Muscle of arm (tissue), 14 donors: Measurements from ENCODE around the gene OR10A7. TPM values are rescaled to one million over a fixed set of nuclear protein-coding genes. Genes with fewer than 3 reads are reported as not detected.
"Not testable (repeated sequence)": the region's sequence is repeated elsewhere in the genome, so short reads cannot be mapped to it uniquely, and the experiment has no call there.

Source experiments
- DNase-seq: peaks from one replicate; pipeline ENCODE4 v3.0.0-alpha.2; 2013
- long read RNA-seq, 11 donors: transcript quantifications; one replicate each; lab custom pipeline, GENCODE V29; 2026
- polyA plus RNA-seq, 12 donors: library from polyadenylated mRNA; unstranded; fragments of 120-200 nt; gene quantifications; one replicate each; pipeline ENCODE4 v1.2.1, GENCODE V29; 2013; ENCODE audit not compliant: insufficient read length in 12 of 12

The OR10A7 gene, protein sequence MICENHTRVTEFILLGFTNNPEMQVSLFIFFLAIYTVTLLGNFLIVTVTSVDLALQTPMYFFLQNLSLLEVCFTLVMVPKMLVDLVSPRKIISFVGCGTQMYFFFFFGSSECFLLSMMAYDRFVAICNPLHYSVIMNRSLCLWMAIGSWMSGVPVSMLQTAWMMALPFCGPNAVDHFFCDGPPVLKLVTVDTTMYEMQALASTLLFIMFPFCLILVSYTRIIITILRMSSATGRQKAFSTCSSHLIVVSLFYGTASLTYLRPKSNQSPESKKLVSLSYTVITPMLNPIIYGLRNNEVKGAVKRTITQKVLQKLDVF
- not detected for polyA plus RNA-seq
- long read RNA-seq, donor 1 = 0 reads
- long read RNA-seq, donor 2 = 0 reads
- long read RNA-seq, donor 3 = 0 reads
- long read RNA-seq, donor 4 = 0 reads
- long read RNA-seq, donor 5 = 0 reads
- long read RNA-seq, donor 6 = 0 reads
- long read RNA-seq, donor 7 = 0 reads
- long read RNA-seq, donor 8 = 0 reads
- long read RNA-seq, donor 9 = 0 reads
- long read RNA-seq, donor 10 = 0 reads
- long read RNA-seq, donor 11 = 0 reads

DNA sequence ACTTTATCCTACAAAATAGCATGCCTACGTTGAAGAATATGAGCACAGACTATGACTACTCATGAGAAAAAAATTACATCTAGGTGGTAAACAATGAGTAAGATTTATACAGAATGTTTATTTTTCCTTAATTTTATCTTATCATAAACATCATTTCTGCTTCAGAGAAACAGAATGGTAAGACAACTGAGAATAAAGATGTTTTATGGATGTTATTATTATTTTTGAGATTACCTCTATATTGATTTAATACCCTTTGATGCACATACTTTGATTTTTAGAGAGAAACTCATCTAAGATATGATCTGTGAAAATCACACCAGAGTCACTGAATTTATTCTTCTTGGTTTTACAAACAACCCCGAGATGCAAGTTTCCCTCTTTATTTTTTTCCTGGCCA lies at the start of gene OR10A7:
Gene OR10A7, plus strand, starts transcription at position 301 of the 400 bp plus-strand sequence. Its CDS starts 0 bp downstream, at position 301.
- DNase-seq = no peak

- DNase-seq = no peak
These were observed 49.4 kb upstream of the OR10A7 start for GRCh38 chr12:55171445-55171844.

GRCh38 chr12:55171846-55172245 lies 49.0 kb upstream of the OR10A7 start:
- DNase-seq = not testable (repeated sequence)

GRCh38 chr12:55172686-55173085 lies 48.1 kb upstream of the OR10A7 start:
- no peak for DNase-seq

DNA sequence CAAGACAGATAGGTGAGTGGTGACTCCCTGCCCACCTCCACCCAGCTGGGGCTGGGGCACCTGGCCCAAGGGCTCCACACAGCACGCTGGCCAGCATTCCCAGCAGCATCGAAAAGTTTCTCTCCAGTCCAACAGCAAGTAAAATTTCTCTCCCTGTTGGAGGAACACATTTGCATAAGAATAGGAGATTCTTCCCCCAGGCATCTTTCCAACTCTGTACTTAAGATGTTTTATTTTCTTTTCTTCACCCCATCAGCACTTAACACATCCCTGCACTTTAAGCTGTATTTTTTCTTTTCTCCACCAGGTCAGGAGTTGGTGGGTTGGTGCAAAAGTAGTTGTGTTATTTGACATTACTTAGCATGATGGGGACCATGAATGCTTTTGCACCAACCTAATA lies 47.4 kb upstream of the OR10A7 start:
- no peak for DNase-seq

- no peak for DNase-seq
These were observed 32.3 kb upstream of the OR10A7 start for GRCh38 chr12:55188573-55188972.

- peak; percentile 72 for DNase-seq
These were observed 31.8 kb upstream of the OR10A7 start for GRCh38 chr12:55188974-55189556.

DNA sequence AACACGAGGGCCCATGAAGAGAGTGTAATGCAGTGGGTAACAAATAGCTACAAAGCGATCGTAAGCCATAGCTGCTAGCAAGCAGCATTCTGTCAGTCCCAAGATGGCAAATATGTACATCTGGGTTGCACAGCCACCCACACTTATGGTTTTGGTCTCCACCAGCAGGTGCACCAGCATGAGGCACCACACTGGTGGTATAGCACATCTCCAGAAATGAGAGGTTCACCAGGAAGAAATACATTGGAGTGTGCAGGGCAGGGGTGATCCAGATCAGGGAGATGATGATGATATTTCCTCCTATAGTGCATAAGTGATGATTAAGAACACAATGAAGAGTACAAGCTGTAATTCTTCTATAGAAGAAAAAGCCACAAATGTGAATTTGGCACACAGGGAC lies 26.4 kb upstream of the OR10A7 start:
- no peak for DNase-seq

DNA sequence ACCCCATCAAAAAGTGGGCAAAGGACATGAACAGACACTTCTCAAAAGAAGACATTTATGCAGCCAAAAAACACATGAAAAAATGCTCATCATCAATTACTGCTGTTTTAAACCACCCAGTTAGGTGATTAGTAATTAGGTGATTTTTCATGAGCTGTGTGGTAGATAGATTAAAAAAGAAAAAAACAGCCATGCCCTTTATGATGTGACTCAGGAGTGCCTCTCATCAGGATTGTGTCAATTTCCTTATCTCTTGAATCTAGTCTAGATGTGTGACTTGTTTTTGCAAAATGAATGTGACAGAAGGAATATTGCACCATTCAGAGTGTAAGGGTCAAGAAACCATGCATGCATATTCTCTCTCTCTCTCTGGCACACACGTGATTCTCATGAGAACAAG lies 5.7 kb downstream of the OR10A7 start:
- DNase-seq = no peak

- DNase-seq = no peak
These were observed 6.8 kb downstream of the OR10A7 start for GRCh38 chr12:55227643-55228042.

DNA sequence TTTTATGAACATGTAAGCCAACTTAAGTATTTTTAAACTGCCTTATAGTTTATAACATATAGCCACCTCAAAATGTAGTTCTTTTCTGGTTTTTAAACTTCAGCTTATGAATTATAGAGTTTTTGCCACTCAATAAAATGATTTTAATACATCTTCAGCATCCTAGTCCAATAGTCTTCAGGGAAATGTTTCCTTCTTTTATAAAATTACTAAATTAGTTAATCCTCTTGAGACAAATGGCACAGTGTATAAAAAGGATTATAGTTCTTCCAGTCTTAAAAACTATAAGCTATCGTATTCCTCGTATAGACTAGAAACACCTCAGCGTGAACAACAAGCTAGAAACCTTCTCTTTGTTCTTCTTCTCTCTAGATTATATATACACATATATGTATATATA lies 23.5 kb downstream of the OR10A7 start, which contains the start of gene OR6C74:
Gene OR6C74, plus strand, starts transcription at position 301 of the 400 bp plus-strand sequence. CDS start 2,679 bp downstream, outside the sequence.
- DNase-seq = no peak

- DNase-seq = no peak
These were observed 25.3 kb downstream of the OR10A7 start for GRCh38 chr12:55246159-55246558.

DNA sequence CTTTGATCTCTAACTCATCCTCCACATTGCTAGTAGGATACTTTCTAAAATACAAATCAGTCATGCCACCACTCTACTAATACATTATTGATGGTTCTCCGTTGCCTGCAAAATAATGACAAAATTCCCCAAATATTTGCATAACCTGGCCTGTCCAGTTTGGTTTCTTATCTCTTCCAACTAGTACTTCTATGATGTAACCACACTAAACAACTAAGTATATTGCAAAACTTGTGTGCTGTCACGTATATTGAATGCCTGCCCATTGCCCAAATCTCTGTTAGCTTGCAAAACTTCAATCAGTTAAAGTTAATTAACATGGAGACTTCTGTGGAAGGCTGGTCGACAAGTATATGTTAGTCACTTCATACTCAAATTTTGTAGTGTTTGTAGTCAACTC lies 30.1 kb downstream of the OR10A7 start:
- DNase-seq = no peak

- DNase-seq = no peak
These were observed 32.5 kb downstream of the OR10A7 start for GRCh38 chr12:55253281-55253680.

- no peak for DNase-seq
These were observed 36.0 kb downstream of the OR10A7 start for GRCh38 chr12:55256831-55257230.

DNA sequence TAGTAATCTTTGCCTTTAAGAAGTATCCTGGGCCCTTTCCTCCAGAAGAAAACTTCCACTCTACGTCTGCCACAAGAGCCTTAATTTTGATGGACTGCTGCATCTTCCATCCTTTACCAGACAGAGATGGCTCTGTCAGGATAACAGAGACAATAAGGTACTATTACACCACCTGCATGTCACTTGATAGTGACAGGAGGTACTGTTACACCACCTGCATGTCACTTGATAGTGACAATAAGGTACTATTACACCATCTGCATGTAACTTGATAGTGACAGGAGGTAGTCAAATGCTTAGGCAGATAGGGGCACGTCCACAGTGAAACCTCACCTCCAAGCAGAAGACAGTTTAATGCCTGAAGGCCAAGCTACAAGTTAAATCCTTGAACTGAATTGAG lies 37.5 kb downstream of the OR10A7 start:
- DNase-seq = no peak

Other genes with a start within 250 kb of the OR10A7 start
- gene TESPA1, start 236.3 kb upstream of the OR10A7 start, polyA plus RNA-seq = 1 to 10 TPM in 8 of 12 donors, under 1 TPM in 2, not detected in 2; 0.70 to 3.9 (median 1.6) TPM
- gene NEUROD4, start 201.1 kb upstream of the OR10A7 start, polyA plus RNA-seq = not detected
- not detected for gene OR9K2, start 94.6 kb upstream of the OR10A7 start, polyA plus RNA-seq
- not detected for gene OR6C74, start 23.6 kb downstream of the OR10A7 start, polyA plus RNA-seq
- not detected for gene OR6C6, start 75.5 kb downstream of the OR10A7 start, polyA plus RNA-seq
- gene OR6C1, start 93.3 kb downstream of the OR10A7 start, polyA plus RNA-seq = not detected
- gene OR6C3, start 109.7 kb downstream of the OR10A7 start, polyA plus RNA-seq = not detected
- gene OR6C75, start 141.9 kb downstream of the OR10A7 start, polyA plus RNA-seq = under 1 TPM in 3 of 12 donors, not detected in 9; 0.07 to 0.12 (median 0.07) TPM
- gene OR6C65, start 179.5 kb downstream of the OR10A7 start, polyA plus RNA-seq = not detected
- gene OR6C76, start 205.2 kb downstream of the OR10A7 start, polyA plus RNA-seq = not detected
- not detected for gene OR6C2, start 223.1 kb downstream of the OR10A7 start, polyA plus RNA-seq
- gene OR6C70, start 249.1 kb downstream of the OR10A7 start, polyA plus RNA-seq = not detected